RWPE2 (cell line): ENCODE data around the gene CA6.
"Not testable (repeated sequence)": the region's sequence is repeated elsewhere in the genome, so short reads cannot be mapped to it uniquely, and the experiment has no call there.

Experiments used
- ATAC-seq: fragments of 200-7000 bp; cut with Tn5 transposase; 3 replicates; pipeline ENCODE4 v1.9.1; 2021; ENCODE audit warnings: low read depth
- DNase-seq: peaks from one replicate; pipeline ENCODE4 v3.0.0-alpha.2; 2020; ENCODE audit warnings: low spot score
- H3K27ac ChIP-seq: fragments of 450-650 bp; 2 replicates; pipeline ENCODE4 v1.5.1; 2017; ENCODE audit warnings: mild to moderate bottlenecking; ENCODE audit not compliant: poor library complexity, severe bottlenecking
- H3K27me3 ChIP-seq: fragments of 250-450 bp; sonication (Bioruptor Pico); 2 replicates; pipeline ENCODE4 v1.5.1; 2021; ENCODE audit warnings: mild to moderate bottlenecking, moderate library complexity; ENCODE audit not compliant: insufficient read depth, poor library complexity, severe bottlenecking
- H3K36me3 ChIP-seq: fragments of 250-450 bp; sonication (Bioruptor Pico); 2 replicates; pipeline ENCODE4 v1.5.1; 2020; ENCODE audit warnings: low read depth, mild to moderate bottlenecking, moderate library complexity
- H3K4me1 ChIP-seq: fragments of 250-450 bp; sonication (Bioruptor Pico); 2 replicates; pipeline ENCODE4 v1.5.1; 2021; ENCODE audit warnings: mild to moderate bottlenecking, moderate library complexity; ENCODE audit not compliant: insufficient read depth, poor library complexity, severe bottlenecking
- H3K4me3 ChIP-seq: fragments of 250-450 bp; sonication (Bioruptor Pico); 2 replicates; pipeline ENCODE4 v1.5.1; 2021; ENCODE audit warnings: mild to moderate bottlenecking, moderate library complexity; ENCODE audit not compliant: severe bottlenecking
- H3K9me3 ChIP-seq: fragments of 250-450 bp; sonication (Bioruptor Pico); 2 replicates; pipeline ENCODE4 v1.5.1; 2021; ENCODE audit warnings: mild to moderate bottlenecking, moderate library complexity; ENCODE audit not compliant: severe bottlenecking
- TF ChIP-seq, protein P1 (sequence below): fragments of 450-650 bp; IDR thresholded peaks from one replicate; pipeline ENCODE4 v1.5.1; 2017; ENCODE audit warnings: mild to moderate bottlenecking, moderate library complexity; ENCODE audit not compliant: poor library complexity, severe bottlenecking

The CA6 gene

DNA sequence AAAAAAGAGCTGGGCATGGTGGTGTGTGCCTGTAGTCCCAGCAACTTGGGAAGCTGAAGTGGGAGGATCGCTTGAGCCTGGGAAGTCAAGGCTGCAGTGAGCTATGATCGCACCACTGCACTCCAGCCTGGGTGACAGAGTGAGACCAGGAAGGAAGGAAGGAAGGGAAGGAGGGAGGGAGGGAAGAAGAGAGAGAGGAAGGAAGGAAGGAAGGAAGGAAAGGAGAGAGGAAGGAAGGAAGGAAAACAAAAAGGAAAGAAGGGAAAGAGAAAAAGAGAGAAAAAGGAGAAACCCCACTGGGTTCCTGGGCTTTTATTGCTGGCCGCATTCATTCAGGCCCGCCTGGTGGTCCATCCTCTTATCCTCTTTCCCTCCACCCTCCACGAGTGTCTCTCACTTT is 70.8 kb downstream of the CA6 start:
- no peaks in the 10 kb centered on the region for H3K27me3 ChIP-seq
- H3K9me3 ChIP-seq, result no peaks in the 10 kb centered on the region
- DNase-seq, result no peak
- H3K4me3 ChIP-seq, result no peak overlapping the region
- H3K36me3 ChIP-seq, result no peaks in the 10 kb centered on the region
- H3K4me1 ChIP-seq, result no peaks in the 10 kb centered on the region
- TF ChIP-seq, protein P1, sequence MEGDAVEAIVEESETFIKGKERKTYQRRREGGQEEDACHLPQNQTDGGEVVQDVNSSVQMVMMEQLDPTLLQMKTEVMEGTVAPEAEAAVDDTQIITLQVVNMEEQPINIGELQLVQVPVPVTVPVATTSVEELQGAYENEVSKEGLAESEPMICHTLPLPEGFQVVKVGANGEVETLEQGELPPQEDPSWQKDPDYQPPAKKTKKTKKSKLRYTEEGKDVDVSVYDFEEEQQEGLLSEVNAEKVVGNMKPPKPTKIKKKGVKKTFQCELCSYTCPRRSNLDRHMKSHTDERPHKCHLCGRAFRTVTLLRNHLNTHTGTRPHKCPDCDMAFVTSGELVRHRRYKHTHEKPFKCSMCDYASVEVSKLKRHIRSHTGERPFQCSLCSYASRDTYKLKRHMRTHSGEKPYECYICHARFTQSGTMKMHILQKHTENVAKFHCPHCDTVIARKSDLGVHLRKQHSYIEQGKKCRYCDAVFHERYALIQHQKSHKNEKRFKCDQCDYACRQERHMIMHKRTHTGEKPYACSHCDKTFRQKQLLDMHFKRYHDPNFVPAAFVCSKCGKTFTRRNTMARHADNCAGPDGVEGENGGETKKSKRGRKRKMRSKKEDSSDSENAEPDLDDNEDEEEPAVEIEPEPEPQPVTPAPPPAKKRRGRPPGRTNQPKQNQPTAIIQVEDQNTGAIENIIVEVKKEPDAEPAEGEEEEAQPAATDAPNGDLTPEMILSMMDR, result no peak
- H3K27ac ChIP-seq, result no peak overlapping the region
- no peak for ATAC-seq

DNA sequence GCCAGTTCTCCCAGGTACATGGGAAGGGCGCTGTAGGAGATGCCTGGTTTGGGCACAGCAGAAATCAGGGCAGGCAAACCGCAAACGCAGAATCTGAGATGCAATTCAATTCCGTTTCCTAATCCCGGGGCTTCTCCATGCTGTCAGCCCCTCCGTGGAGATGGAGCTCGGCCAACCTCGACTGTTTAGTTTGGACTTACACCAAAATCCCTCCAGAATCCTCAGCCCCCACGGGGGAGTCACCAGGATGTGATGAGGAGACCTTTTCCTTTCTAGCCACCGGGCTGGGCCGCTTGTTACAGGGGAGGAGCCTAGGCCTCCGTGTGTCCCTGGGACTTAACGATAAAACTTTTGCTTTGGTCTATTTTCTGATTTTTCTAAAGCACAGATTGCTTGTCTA is 72.7 kb downstream of the CA6 start:
- H3K4me1 ChIP-seq, result no peaks in the 10 kb centered on the region
- no peak overlapping the region for H3K4me3 ChIP-seq
- H3K27ac ChIP-seq, result no peak overlapping the region
- no peak for DNase-seq
- ATAC-seq, result no peak
- H3K36me3 ChIP-seq, result no peaks in the 10 kb centered on the region
- no peaks in the 10 kb centered on the region for H3K9me3 ChIP-seq
- H3K27me3 ChIP-seq, result no peaks in the 10 kb centered on the region
- TF ChIP-seq, protein P1, result no peak

DNA sequence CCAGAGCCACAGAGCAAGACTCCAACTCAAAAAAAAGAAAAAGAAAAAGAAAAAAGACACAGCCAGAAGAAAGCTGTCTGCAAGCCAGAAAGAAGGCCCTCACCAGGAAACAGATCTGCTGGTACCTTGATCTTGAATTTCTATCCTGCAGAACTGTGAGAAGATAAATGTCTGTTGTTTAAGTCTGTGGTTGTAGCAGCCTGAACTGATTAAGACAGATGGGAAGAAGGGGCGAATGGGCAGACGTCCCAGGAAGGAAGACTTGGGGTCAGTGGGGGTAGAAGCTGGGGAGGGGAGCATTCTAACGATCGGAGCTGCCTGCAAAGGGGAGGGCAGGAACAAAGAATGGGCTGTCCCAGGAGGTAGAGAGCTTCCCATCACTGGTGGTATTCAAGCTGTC is 74.2 kb downstream of the CA6 start:
- no peaks in the 10 kb centered on the region for H3K9me3 ChIP-seq
- no peak overlapping the region for H3K27ac ChIP-seq
- H3K36me3 ChIP-seq, result no peaks in the 10 kb centered on the region
- no peaks in the 10 kb centered on the region for H3K27me3 ChIP-seq
- no peaks in the 10 kb centered on the region for H3K4me1 ChIP-seq
- no peak overlapping the region for H3K4me3 ChIP-seq
- TF ChIP-seq, protein P1, result no peak
- ATAC-seq (no peak), DNase-seq (no peak)

DNA sequence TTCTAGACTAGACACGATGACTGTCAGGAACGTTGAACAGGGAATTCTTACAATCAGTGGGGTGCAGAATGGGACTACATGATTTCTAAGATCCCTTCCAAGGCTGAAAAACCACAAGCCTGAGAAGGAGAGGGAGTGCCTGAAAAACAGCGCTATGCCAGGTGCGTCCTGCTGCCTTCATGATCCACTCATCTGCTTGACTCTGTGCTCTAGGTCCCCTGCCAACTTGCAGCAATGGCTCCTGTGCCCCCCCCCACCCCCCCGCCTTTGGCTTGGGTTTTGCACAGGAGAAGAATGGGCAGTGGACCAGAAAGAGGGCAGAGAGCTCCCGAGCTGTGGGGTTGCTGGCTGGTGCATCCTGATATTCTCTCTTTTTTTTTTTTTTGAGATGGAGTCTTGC is 74.6 kb downstream of the CA6 start:
- DNase-seq (no peak), ATAC-seq (no peak)
- H3K9me3 ChIP-seq, result no peaks in the 10 kb centered on the region
- no peak overlapping the region for H3K4me3 ChIP-seq
- H3K36me3 ChIP-seq, result no peaks in the 10 kb centered on the region
- no peak overlapping the region for H3K27ac ChIP-seq
- TF ChIP-seq, protein P1, result no peak
- no peaks in the 10 kb centered on the region for H3K27me3 ChIP-seq
- no peaks in the 10 kb centered on the region for H3K4me1 ChIP-seq

DNA sequence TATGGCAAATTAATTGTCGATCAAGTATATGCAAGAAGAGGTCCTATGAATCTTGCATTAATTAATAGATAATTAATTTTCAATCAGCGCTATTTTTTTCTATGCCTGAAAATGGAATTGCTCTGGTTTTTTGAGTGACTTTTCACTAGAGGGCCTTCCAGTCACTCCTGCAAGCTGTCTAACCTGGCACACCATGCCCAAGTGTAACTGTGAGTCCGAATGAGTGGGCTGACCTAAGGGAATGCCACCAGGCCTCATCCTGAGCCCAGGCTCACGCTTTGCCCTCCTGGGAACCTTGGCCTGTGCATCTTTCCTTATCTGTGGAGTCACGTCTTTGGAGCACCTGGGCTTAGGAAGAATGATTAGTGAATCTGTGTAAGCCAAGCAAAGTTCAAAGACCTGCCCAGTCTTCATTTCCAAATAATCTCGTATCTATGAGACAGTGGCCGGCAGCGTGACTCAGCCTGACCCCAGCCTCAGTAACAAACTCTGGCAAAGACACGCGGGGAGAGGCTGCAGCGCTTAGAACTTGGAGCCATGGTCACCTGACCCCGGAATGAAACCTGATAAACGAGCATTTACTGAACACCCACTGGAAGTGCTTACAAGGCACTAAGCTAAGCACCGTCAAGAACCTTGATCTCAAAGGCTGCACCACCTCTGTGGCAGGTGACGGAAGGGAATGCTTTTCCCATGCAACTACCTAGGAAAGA is 76.5 kb downstream of the CA6 start:
- H3K27ac ChIP-seq, ATAC-seq, H3K4me1 ChIP-seq: not testable (repeated sequence)

More for the DNA sequence above, 76.5 kb downstream of the CA6 start:
- H3K36me3 ChIP-seq, DNase-seq, H3K9me3 ChIP-seq, H3K4me3 ChIP-seq, H3K27me3 ChIP-seq: not testable (repeated sequence)
